HG03039 (cell line): ENCODE measurements around the gene JAKMIP1.

Experiments
- ATAC-seq: cut with Tn5 transposase; IDR thresholded peaks from one replicate; pipeline ENCODE4 v1.9.1; 2021; ENCODE audit warnings: mild to moderate bottlenecking, moderate library complexity; ENCODE audit not compliant: unreplicated experiment

Gene JAKMIP1

GRCh38 chr4:6071191-6071958, 129.0 kb downstream of the JAKMIP1 start:
- ATAC-seq = no peak

DNA sequence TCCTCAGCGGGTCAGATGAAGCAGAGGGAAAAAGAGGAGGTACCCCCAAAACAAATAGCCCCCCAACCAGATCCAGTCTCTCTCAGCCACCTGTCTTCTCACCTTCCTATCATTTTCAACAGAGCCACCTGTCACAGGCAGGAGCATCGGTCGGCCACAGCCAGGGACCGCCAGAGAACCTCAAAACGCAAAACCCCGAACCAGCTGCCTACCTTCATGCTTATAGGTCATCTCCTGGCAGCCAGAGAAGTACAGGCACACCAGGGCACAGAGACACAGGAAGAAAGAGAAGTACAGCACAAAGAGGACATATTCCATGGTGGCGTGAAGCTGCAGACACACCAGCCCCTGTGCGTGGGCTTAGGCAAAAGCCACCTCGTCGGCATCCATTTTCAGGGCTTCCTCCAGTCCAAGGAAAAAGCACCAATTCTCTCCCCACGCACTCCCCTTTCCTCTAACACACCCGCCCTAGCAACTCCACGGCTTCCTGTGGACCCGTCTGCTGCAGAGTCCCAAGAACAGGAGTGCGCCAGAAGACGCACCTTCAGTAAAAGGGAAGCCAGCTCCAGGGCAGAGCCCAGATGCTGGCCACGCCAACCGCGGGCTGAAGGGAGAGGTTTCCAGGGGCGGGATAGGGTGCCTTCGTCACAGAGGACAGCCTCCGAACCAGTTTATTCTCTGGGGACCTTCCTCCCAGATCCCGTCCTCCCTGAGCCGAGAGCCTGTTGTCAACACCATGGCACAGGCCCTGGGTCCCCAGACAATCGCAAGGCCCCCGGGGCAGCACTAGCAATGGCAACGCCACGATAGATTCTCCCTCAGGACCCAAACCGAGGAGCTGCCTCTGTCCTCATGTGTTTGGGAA, 130.3 kb downstream of the JAKMIP1 start:
- ATAC-seq = no peak

- no peak for ATAC-seq
These were observed 131.4 kb downstream of the JAKMIP1 start for GRCh38 chr4:6068986-6069385.

- ATAC-seq = no peak
These were observed 134.3 kb downstream of the JAKMIP1 start for GRCh38 chr4:6065934-6066590.

DNA sequence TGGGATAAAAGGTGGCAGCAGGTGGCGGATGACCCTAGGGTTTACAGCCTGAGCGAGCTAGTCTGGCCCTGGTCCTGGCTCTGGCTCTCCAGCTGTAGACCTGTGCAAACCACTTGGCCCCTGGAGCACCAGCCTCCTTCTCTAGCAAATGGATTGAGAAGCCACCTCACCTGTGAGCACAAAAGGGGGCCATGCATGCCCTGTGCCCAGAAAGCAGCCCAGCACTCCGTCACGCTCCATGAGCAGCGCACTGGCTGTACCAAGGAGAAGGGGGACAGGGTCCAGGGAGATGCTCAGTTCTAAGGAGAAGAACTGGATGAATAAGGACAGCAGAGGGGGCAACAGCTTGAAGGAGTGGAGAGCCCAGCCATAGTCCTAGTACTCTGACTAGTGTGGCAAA, 135.2 kb downstream of the JAKMIP1 start:
- no peak for ATAC-seq

GRCh38 chr4:6064383-6064782, 136.0 kb downstream of the JAKMIP1 start:
- ATAC-seq = no peak

- no peak for ATAC-seq
These were observed 136.7 kb downstream of the JAKMIP1 start for GRCh38 chr4:6063684-6064083.

DNA sequence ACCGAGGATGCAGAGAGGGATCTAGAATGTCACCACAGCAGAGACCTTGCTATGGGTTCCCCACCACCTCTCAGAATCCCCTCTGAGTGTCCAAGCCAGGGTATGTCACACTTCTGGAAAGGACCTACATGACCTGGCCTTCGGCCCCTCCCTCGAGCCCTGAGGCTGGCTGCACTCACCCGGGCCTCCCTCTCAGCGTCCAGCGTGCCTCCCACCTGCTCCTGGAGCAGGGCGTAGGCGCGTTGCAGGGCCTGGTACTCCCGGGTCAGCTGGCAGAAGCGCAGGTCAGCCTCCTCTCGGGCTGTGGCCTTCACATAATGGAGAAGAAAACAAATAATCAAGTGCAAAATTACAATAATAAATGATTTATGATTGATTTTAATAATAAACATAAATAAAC, 138.2 kb downstream of the JAKMIP1 start:
- no peak for ATAC-seq

DNA sequence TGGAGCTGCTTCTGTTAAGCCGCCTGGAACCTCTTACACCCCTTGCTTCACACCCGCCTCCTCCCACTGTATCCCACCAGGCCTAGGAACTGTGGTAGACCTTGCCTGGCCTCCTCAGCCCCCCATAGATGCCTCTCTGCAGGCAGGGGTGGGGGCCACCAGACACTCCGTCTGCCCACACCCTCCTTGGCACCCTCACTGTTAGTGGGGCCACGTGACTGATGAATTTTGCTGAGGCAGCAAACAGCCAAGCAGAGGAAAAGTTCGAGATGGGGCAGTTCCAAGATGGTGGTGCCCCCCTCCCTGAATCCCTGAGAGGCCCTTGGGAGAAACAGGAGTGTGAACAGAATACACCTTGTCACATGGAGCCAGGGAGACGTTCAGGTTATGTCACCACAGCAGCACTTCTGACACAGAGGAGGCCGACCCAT, 141.0 kb downstream of the JAKMIP1 start:
- no peak for ATAC-seq

GRCh38 chr4:6058531-6059374, 141.6 kb downstream of the JAKMIP1 start:
- no peak for ATAC-seq

DNA sequence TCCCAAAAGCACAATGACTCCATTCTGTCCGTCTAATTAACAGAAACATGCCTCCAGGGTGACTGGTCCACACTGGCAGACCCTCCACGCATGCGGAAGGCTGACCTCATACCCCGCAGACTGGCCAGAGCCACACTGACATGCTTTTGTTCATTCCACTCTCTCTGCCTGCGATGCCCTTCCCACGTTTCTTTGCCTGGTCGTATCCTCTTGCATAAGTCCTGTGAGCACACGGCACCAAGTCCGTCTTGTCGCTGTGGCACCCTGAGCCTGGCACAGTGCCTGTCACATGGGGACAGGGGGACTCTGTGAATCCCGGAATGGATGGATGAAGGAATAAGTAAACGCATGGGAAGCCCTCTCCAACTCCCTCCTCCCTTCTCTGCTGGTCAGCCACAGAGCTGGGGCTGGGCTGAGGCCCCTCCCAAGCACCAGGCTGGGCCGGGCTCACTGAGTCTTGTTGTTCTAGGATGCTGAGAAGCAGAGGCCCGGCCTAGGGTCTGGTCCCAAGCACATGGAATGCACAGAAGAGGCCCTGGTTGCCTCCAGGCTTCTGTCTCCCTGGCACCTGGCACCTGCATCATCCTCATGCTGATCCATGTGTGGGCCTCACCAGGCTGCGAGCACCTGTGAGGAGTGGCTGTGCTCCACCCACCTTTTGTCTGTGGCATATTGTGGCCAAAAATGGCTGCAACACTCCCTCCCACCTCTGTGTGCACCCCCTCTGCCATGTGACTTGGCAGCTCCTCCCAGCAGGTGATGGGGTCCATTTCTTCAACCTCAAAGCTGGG, 143.2 kb downstream of the JAKMIP1 start:
- no peak for ATAC-seq

DNA sequence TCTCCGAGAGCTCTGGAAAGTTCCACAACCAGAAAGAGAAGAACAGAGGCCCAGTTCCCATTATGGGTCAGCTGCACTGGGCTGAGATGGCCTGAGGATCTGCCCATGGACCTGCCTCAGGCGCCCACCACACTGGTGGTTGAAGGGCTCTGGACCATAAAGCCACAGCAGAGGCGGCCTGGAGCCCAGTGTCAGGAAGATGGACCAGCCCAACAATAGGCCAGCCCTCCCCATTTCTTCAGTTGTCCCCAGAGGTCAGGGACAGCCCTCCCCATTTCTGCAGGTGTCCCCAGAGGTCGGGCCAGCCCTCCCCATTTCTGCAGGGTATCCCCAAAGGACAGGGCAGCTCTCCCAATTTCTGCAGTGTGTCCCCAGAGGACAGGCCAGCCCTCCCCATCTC, 144.9 kb downstream of the JAKMIP1 start:
- ATAC-seq = no peak

- ATAC-seq = no peak
These were observed 145.3 kb downstream of the JAKMIP1 start for GRCh38 chr4:6055030-6055429.

DNA sequence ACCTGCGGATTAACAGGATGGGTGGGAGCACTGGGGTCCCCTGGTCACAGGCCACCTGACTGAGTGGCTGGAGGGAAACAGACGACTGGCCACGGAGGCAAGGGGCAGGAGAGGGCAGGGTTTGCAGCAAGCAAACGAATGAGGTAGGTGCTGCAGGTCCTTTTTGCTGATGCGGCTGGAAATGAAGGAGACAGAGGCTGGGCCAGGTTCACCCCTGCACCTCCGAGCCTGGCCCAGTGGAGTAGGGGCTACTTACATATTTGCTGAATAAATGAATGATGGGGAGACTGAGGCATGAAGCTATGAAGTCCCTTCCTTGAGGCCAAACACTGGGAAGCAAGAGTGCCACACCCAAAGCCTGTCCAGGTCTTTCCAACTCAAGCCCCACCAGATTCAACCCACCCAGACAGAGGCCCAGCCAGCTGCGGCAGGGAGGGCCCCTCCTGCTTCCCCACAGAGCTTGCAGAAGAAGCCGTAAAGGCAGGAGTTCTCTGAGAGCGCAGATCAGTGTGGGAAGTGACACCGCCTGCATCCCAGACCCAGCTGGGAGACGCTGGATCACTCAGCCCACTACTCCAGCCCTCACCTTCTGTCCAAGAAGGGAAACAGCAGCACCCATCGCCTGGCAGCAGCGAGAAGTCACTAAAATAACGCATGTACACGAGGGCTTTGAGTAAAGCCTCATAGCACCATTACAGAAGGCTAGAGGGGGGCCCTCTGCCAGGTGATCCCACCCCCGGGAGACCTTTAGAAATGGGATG, 146.0 kb downstream of the JAKMIP1 start:
- ATAC-seq = no peak

DNA sequence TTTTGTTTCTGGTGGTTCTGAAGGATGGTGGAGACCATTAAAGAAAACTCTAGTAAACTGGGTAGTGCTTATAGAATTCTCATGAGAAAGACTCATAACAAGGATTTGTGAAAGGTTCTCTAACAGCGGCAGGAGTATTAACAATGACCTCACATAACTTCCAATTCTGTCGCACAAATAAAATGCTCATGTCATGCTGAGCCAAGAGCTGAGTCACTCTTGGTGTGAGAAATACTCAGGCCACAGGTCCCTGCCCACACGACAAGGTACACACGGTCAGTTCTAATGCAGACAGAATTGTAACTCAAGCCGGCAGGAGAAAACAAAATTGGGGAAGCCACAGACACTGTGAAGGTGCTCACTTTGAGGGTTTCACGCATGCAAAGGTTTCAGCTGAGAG, 147.7 kb downstream of the JAKMIP1 start:
- ATAC-seq = no peak

DNA sequence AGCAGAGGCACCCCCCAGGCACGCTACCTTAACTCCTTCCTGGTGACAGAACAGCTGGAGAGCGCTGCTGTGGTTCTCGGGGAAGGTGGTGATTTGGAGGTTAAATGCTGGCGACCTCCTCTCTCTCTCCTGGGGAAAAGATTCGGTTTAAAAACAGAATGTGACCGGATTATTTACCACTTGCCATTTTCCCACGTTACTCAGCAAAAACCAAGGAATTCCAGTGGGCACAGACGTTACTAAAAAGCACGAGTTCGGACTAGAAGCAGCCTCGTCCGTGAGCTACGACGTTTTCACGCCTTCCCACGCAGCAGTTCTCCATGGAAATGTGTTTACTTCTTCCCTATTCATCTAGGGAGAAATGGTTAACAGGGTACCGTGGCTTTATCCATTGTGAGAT, 149.8 kb downstream of the JAKMIP1 start:
- no peak for ATAC-seq

DNA sequence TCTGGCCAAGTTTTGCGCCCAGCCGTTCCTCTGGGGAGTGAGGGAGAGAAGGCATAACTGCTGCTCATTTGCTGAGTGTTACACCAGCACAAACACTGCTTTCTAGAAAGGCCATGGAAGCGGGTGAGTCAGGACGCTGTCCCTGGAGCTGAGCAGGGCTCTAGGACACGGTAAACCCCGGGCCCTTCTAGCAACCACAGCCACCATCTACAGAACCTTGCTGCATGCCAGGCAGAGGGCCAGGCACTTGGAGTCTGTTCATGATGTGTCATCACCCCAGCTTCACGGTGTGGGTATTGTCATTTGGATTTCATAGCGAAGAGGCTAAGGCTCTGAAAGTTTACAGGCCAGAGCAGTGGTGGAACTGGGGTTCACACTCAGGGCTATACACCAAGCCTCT, 150.4 kb downstream of the JAKMIP1 start:
- ATAC-seq = no peak

DNA sequence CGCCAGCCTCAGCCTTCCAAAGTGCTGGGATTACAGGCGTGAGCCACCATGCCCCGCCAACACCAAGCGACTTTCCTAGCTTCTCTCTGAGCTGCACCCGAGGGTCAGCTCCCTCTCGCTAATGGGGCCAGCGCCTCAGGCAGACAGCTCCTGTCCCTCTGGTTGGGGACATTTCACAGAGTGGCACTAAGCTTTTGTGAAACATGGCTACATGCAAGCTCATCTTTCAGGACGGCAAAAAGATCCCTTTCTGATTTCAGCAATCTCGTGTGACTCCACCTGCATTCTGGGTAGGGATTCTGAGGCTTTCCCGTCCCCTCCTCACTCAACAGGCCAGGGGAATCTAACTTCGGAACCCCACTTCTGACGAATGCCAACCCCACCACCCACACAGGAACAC, 151.1 kb downstream of the JAKMIP1 start:
- ATAC-seq = no peak

GRCh38 chr4:6048537-6048936, 151.8 kb downstream of the JAKMIP1 start:
- ATAC-seq = no peak
